HEK293T (cell line): ENCODE measurements around the gene IMPG1.

Experiments
- CTCF ChIA-PET: fragments of 350-600 bp; formaldehyde crosslinking; extraction: SDS; loops from one replicate; lab custom pipeline; 2021; ENCODE audit warnings: antibody characterized with exemption, inconsistent platforms; lab: Yijun Ruan, JAX
- POLR2A ChIA-PET: fragments of 350-600 bp; formaldehyde crosslinking; extraction: SDS; loops from one replicate; lab custom pipeline; 2020; ENCODE audit warnings: antibody characterized with exemption, inconsistent platforms; lab: Yijun Ruan, JAX
- DNase-seq: peaks from one replicate; pipeline ENCODE4 v3.0.0; 2012; ENCODE audit warnings: mixed read lengths; ENCODE audit errors: extremely low spot score
- ARNT ChIP-seq: fragments of 450-650 bp; IDR thresholded peaks from 2 replicates; pipeline ENCODE4 v1.6.1; 2017; ENCODE audit warnings: mild to moderate bottlenecking
- BHLHE40 ChIP-seq: fragments of 450-650 bp; IDR thresholded peaks from 2 replicates; pipeline ENCODE4 v1.6.1; 2016; ENCODE audit warnings: mild to moderate bottlenecking, moderate library complexity, borderline replicate concordance
- CTBP1 ChIP-seq: fragments of 450-650 bp; IDR thresholded peaks from 2 replicates; pipeline ENCODE4 v1.6.1; 2016; ENCODE audit warnings: borderline replicate concordance
- ELF4 ChIP-seq: fragments of 450-650 bp; IDR thresholded peaks from 2 replicates; pipeline ENCODE4 v1.6.1; 2017; ENCODE audit warnings: antibody characterized with exemption
- FOXA1 ChIP-seq: fragments of 450-650 bp; IDR thresholded peaks from 2 replicates; pipeline ENCODE4 v1.6.1; 2016; ENCODE audit warnings: mild to moderate bottlenecking
- FOXK2 ChIP-seq: fragments of 450-650 bp; IDR thresholded peaks from 2 replicates; pipeline ENCODE4 v1.6.1; 2016; ENCODE audit warnings: mild to moderate bottlenecking
- FOXM1 ChIP-seq: fragments of 450-650 bp; IDR thresholded peaks from 2 replicates; pipeline ENCODE4 v1.6.1; 2017; ENCODE audit warnings: mild to moderate bottlenecking, borderline replicate concordance
- HDGF ChIP-seq: fragments of 450-650 bp; IDR thresholded peaks from 2 replicates; pipeline ENCODE4 v1.6.1; 2017; ENCODE audit warnings: antibody characterized with exemption, borderline replicate concordance
- L3MBTL2 ChIP-seq: fragments of 450-650 bp; conservative IDR thresholded peaks from 2 replicates; pipeline ENCODE4 v1.6.1; 2016; ENCODE audit warnings: mild to moderate bottlenecking
- LEF1 ChIP-seq: fragments of 450-650 bp; IDR thresholded peaks from 2 replicates; pipeline ENCODE4 v1.6.1; 2017; ENCODE audit warnings: mild to moderate bottlenecking, borderline replicate concordance
- NFRKB ChIP-seq: fragments of 450-650 bp; IDR thresholded peaks from 2 replicates; pipeline ENCODE4 v1.6.1; 2016; ENCODE audit warnings: mild to moderate bottlenecking, moderate library complexity
- SP1 ChIP-seq: fragments of 450-650 bp; IDR thresholded peaks from 2 replicates; pipeline ENCODE4 v1.6.1; 2017
- SUZ12 ChIP-seq: fragments of 450-650 bp; IDR thresholded peaks from 2 replicates; pipeline ENCODE4 v1.6.1; 2016; ENCODE audit warnings: mild to moderate bottlenecking
- TARDBP ChIP-seq: fragments of 450-650 bp; IDR thresholded peaks from 2 replicates; pipeline ENCODE4 v1.6.1; 2016
- ZNF384 ChIP-seq: fragments of 450-650 bp; IDR thresholded peaks from 2 replicates; pipeline ENCODE4 v1.6.1; 2016
- TF ChIP-seq, protein P1 (sequence below): fragments of 450-650 bp; IDR thresholded peaks from 2 replicates; pipeline ENCODE4 v1.6.1; 2016

Gene IMPG1

DNA sequence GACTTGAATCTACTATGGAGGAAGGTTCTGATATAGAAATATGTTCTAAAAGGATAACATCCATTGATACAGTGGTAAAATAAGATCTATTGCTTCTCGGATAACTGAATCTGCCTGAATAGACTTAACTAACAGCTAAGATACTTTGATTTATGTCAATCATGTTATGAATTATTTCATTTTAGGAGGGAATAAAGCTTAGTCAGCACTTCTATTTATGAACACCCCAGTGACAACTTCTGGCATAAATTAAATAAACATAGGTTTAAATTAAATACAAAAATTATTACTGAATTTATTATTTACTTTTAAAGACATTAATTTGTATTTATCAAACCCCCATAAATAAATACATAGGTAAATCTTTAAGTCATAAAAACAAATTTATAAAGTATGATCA is 69.3 kb downstream of the IMPG1 start:
- ChIA-PET POLR2A (no interaction called here), CTCF (no interaction called here)
- DNase-seq = no peak
- TF ChIP-seq FOXA1 (no peak), SP1 (no peak), L3MBTL2 (no peak), CTBP1 (no peak), ZNF384 (no peak), FOXK2 (no peak), HDGF (no peak), SUZ12 (no peak), TARDBP (no peak), LEF1 (no peak), ELF4 (no peak), BHLHE40 (no peak), FOXM1 (no peak), NFRKB (no peak), ARNT (no peak)
- TF ChIP-seq, protein P1, sequence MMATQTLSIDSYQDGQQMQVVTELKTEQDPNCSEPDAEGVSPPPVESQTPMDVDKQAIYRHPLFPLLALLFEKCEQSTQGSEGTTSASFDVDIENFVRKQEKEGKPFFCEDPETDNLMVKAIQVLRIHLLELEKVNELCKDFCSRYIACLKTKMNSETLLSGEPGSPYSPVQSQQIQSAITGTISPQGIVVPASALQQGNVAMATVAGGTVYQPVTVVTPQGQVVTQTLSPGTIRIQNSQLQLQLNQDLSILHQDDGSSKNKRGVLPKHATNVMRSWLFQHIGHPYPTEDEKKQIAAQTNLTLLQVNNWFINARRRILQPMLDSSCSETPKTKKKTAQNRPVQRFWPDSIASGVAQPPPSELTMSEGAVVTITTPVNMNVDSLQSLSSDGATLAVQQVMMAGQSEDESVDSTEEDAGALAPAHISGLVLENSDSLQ = no peak

DNA sequence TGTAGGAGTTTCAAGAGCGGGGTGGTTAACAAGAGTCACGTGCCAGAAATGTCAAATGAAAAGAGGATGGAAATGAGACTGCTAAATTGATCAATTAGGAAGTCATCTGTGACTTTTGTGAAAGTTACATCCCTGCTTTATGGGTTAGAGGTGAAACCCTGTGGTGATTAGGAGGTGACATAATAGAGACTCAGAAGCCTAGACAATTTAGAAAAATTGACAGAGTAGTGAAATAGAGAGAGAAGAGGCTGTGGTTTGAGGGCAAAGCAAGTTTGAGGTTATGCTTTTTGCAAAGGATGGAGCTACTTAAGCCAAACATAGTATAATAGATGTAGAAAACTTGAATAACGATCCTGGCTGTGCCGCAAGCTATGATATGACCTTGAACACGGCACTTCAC is 71.8 kb downstream of the IMPG1 start:
- TF ChIP-seq HDGF = no peak
- no peak for TF ChIP-seq NFRKB
- no peak for TF ChIP-seq SUZ12
- TF ChIP-seq TARDBP = no peak
- TF ChIP-seq SP1 = no peak
- TF ChIP-seq, protein P1 = no peak
- ChIA-PET POLR2A (no interaction called here), CTCF (no interaction called here)
- DNase-seq = no peak

DNA sequence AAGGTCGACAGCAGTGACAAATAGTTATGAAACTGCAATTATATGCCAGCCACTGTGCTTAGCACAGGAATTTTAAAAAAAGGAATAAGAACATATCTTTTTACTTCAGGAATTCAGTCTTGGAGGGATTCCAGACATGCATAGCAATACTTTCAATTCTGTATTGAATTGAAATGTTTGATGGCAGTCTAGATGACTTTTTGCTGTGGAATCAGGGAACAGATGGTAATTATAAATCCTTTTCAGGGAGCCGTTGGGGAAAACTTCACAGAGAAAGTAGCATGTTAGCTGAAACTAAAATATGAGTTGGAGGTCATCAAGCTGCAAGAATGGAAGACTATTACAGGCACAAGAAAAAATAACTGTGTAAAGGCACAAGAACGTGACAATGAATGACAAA is 74.8 kb downstream of the IMPG1 start:
- POLR2A ChIA-PET = no interaction called here
- no peak for DNase-seq
- TF ChIP-seq, protein P1 = no peak
- TF ChIP-seq FOXK2 (no peak), L3MBTL2 (no peak), BHLHE40 (no peak), ZNF384 (no peak), SP1 (no peak), ELF4 (no peak), NFRKB (no peak), TARDBP (no peak), ARNT (no peak), CTBP1 (no peak), HDGF (no peak), LEF1 (no peak), SUZ12 (no peak)
- CTCF ChIA-PET = no interaction called here

DNA sequence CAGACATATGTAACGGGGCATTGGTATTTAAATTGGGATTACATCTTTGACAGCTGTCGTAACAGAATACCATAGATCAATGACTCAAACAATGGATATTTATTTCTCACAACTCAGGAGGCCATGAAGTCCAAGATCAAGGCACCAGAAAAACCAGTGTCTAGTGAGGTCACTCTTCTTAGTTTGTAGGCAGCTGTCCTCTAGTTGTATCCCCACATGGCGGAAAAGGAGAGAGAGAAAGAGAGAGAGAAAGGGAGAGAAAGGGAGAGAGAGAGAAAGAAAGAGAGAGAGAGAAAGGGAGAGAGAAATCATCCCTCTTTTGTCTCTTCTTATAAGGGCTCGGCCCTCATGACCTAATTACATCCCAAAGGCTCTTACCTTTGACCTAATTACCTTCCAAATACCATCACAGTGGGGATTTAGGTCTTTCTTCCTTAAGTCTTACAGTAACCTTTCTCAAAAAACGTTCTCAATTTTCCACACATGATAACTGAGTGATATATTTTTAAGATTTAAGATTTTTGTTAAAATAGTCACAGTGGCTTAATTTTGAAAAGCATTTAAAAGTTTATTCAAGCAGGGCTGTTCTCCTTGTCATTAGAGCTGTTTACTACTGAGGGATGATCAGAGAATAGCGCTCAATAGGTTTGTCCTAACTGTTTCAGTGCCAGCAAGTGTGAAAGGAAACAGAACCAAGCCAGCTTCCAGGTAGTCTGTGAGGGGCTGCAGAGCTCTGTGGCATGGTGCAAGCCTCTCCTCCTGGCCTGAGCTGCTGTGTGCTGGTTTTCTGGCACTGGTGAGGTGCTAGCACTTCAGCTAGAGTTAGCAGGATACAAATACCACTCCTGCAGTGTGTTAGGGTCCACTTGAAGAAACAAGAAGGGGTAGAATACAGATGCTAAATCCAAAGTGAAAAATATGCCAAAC is 79.0 kb downstream of the IMPG1 start:
- ChIA-PET CTCF (no interaction called here), POLR2A (no interaction called here)
- no peak for DNase-seq
- TF ChIP-seq TARDBP (no peak), NFRKB (no peak), L3MBTL2 (no peak), HDGF (no peak), BHLHE40 (no peak), SP1 (no peak), LEF1 (no peak), ELF4 (no peak), ZNF384 (no peak), FOXA1 (no peak), SUZ12 (no peak), CTBP1 (no peak), FOXK2 (no peak), ARNT (no peak), FOXM1 (no peak)
- TF ChIP-seq, protein P1 = no peak

DNA sequence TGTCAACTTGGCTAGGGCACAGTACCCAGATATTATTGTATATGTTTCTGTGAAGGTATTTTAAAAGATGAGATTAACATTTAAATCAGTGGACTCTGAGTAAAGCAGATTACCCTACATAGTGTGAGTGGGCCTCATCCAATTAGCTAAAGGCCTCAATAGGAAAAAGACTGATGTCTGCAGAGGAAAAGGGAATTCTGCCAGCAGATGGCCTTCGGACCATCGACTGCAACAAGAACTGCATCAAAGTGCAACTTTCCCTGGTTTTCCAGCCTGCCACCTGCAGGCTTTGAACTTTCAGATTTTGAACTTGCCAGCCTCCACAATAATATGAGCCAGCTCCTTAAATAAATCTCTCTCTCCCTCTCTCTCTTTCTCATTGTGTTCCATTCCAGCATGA is 80.5 kb downstream of the IMPG1 start:
- ChIA-PET POLR2A (no interaction called here), CTCF (no interaction called here)
- TF ChIP-seq HDGF (no peak), CTBP1 (no peak), SUZ12 (no peak), FOXK2 (no peak), FOXM1 (no peak), NFRKB (no peak), ARNT (no peak), ELF4 (no peak), LEF1 (no peak), SP1 (no peak), FOXA1 (no peak), ZNF384 (no peak), TARDBP (no peak), L3MBTL2 (no peak), BHLHE40 (no peak)
- TF ChIP-seq, protein P1 = no peak
- no peak for DNase-seq
